CD8-positive, alpha-beta memory T cell (primary cell): ENCODE data around the gene EPS8. TPM values are rescaled to one million over a fixed set of nuclear protein-coding genes. Genes with fewer than 3 reads are reported as not detected.

Source experiments
- CTCF ChIA-PET: fragments of 350-600 bp; sonication (Branson Sonifier 250); formaldehyde crosslinking; loops from one replicate; lab custom pipeline; 2021; ENCODE audit warnings: antibody characterized with exemption; lab: Charles Lee
- POLR2A ChIA-PET: fragments of 350-600 bp; sonication (Branson Sonifier 250); formaldehyde crosslinking; loops from one replicate; lab custom pipeline; 2021; ENCODE audit warnings: antibody characterized with exemption; lab: Charles Lee
- DNase-seq, 5 donors: peaks; one replicate each; pipeline versions ENCODE4 v3.0.0 to v3.0.0-alpha.2; 2020 to 2022; ENCODE audit warnings: mixed read lengths in 1 of 5
- H3K27ac ChIP-seq: one replicate; pipeline ENCODE4 v1.7.0; 2013; ENCODE audit warnings: low read depth, mild to moderate bottlenecking, low read length, moderate library complexity
- H3K27me3 ChIP-seq: 2 replicates; pipeline ENCODE4 v1.7.0; 2013; ENCODE audit warnings: low read length, mild to moderate bottlenecking; ENCODE audit not compliant: insufficient read depth, poor library complexity, severe bottlenecking
- H3K36me3 ChIP-seq: 2 replicates; pipeline ENCODE4 v1.7.0; 2013; ENCODE audit warnings: mild to moderate bottlenecking, low read length, moderate library complexity; ENCODE audit not compliant: insufficient read depth
- H3K4me1 ChIP-seq: 2 replicates; pipeline ENCODE4 v1.7.0; 2013; ENCODE audit warnings: mild to moderate bottlenecking, low read length, moderate library complexity; ENCODE audit not compliant: insufficient read depth
- H3K4me3 ChIP-seq: 2 replicates; pipeline ENCODE4 v1.7.0; 2013; ENCODE audit warnings: mild to moderate bottlenecking, low read length
- H3K9me3 ChIP-seq: 2 replicates; pipeline ENCODE4 v1.7.0; 2013; ENCODE audit warnings: mild to moderate bottlenecking, low read length
- H3K27ac Mint-ChIP-seq, 8 donors: one replicate each; pipeline ENCODE4 v1.8.0; 2020 to 2021; ENCODE audit warnings: mixed read lengths in 8 of 8, mild to moderate bottlenecking in 6 of 8, inconsistent platforms in 3 of 8, moderate library complexity in 3 of 8
- H3K27me3 Mint-ChIP-seq, 2 donors: one replicate each; pipeline ENCODE4 v1.8.0; 2020 to 2021; ENCODE audit warnings: mixed read lengths in 2 of 2, mild to moderate bottlenecking in 1 of 2, moderate library complexity in 1 of 2
- H3K36me3 Mint-ChIP-seq, 3 donors: one replicate each; pipeline ENCODE4 v1.8.0; 2020 to 2021; ENCODE audit warnings: mixed read lengths in 3 of 3, inconsistent platforms in 1 of 3, mild to moderate bottlenecking in 1 of 3
- H3K4me1 Mint-ChIP-seq, 3 donors: one replicate each; pipeline ENCODE4 v1.8.0; 2020 to 2021; ENCODE audit warnings: mixed read lengths in 3 of 3, inconsistent platforms in 1 of 3, mild to moderate bottlenecking in 1 of 3
- H3K4me3 Mint-ChIP-seq, 7 donors: one replicate each; pipeline ENCODE4 v1.8.0; 2020 to 2021; ENCODE audit warnings: mixed read lengths in 7 of 7, mild to moderate bottlenecking in 6 of 7, moderate library complexity in 4 of 7, inconsistent platforms in 2 of 7
- H3K9me3 Mint-ChIP-seq, 5 donors: one replicate each; pipeline ENCODE4 v1.8.0; 2020 to 2022; ENCODE audit warnings: mixed read lengths in 5 of 5, mild to moderate bottlenecking in 3 of 5, moderate library complexity in 2 of 5, inconsistent platforms in 1 of 5
- polyA plus RNA-seq: library from polyadenylated mRNA; unstranded; fragments of 300-500 nt; fragmentation: Illumina TruSeq; gene quantifications from one replicate; pipeline ENCODE4 v1.2.3, GENCODE V29; 2021
- total RNA-seq, 2 experiments: library from RNA; stranded (reverse); gene quantifications; one replicate each; pipeline ENCODE4 v1.2.3, GENCODE V29; 2021

EPS8 gene
- total and polyA plus RNA-seq, 3 experiments from 2014 or later: 0.92 to 2.3 (median 1.1) TPM

- Histone ChIP-seq H3K4me3 (no peak overlapping the region), H3K27ac (no peak overlapping the region), H3K27me3 (no peaks in the 10 kb centered on the region), H3K9me3 (no peaks in the 10 kb centered on the region), H3K36me3 (no peaks in the 10 kb centered on the region), H3K4me1 (no peaks in the 10 kb centered on the region)
- Mint-ChIP-seq H3K9me3 (no peaks in the 10 kb centered on the region), H3K27ac (no peak overlapping the region), H3K4me3 (no peak overlapping the region), H3K27me3 (peaks cover 15 to 49% of the 10 kb centered on the region in 2 donors), H3K36me3 (peaks cover 0 to 5% (median 0%) of the 10 kb centered on the region in 3 donors), H3K4me1 (no peaks in the 10 kb centered on the region)
- ChIA-PET CTCF (no interaction called here), POLR2A (no interaction called here)
- no peak for DNase-seq
Measured at GRCh38 chr12:15777355-15778012, 11.7 kb downstream of the EPS8 start.

- Histone ChIP-seq H3K36me3 (no peaks in the 10 kb centered on the region), H3K9me3 (no peaks in the 10 kb centered on the region), H3K4me3 (no peak overlapping the region), H3K4me1 (no peaks in the 10 kb centered on the region), H3K27ac (no peak overlapping the region), H3K27me3 (no peaks in the 10 kb centered on the region)
- H3K4me3 Mint-ChIP-seq: no peak overlapping the region
- H3K9me3 Mint-ChIP-seq: no peaks in the 10 kb centered on the region
- POLR2A ChIA-PET: no interaction called here
- peaks cover 11 to 45% of the 10 kb centered on the region in 2 donors for H3K27me3 Mint-ChIP-seq
- no peak for DNase-seq
- CTCF ChIA-PET: no interaction called here
- no peak overlapping the region for H3K27ac Mint-ChIP-seq
- H3K36me3 Mint-ChIP-seq: peaks cover 0 to under 1% (median 0%) of the 10 kb centered on the region in 3 donors
- no peaks in the 10 kb centered on the region for H3K4me1 Mint-ChIP-seq
Measured at GRCh38 chr12:15776532-15776931, 12.7 kb downstream of the EPS8 start.

GRCh38 chr12:15774819-15775218 lies 14.4 kb downstream of the EPS8 start:
- Mint-ChIP-seq H3K4me3 (no peak overlapping the region), H3K9me3 (no peaks in the 10 kb centered on the region), H3K27ac (no peak overlapping the region), H3K27me3 (peaks cover 6 to 32% of the 10 kb centered on the region in 2 donors), H3K4me1 (no peaks in the 10 kb centered on the region), H3K36me3 (no peaks in the 10 kb centered on the region)
- no peaks in the 10 kb centered on the region for H3K4me1 ChIP-seq
- H3K9me3 ChIP-seq: no peaks in the 10 kb centered on the region
- DNase-seq: no peak
- H3K27me3 ChIP-seq: no peaks in the 10 kb centered on the region
- ChIA-PET POLR2A (no interaction called here), CTCF (interaction anchor here (0.7 kb wide), 1 partner anchor 14 kb away, joined by 3 read pairs; the partner anchor contains the start of gene EPS8)
- no peak overlapping the region for H3K27ac ChIP-seq
- H3K36me3 ChIP-seq: no peaks in the 10 kb centered on the region
- no peak overlapping the region for H3K4me3 ChIP-seq

DNA sequence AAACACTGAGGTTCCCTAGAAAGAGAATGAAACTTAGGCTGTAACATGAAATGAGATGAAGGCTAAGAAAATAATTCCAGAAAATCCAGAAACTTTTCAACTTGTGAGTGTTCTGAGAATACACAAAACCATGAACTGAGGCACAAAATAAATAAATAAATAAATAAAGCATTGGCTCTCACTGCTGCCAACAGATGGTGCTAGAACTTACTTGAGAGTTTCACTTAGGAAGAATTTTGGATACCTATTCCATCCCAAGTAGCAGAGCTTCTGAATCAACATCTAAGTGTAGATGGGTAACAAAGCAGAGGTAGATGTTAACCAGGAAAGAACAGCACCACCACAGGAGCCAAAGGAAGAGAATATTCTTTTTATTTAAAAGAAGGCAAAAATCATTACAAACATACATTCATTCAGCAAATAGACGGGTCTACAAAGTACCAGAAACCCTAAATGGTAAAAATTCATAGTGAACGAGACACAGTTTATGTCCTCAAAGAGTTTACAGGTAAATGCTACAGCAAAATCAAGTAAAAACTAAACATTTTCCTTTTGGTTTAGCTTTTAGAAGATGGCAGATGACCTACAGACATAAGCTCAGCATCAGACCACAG lies 16.7 kb downstream of the EPS8 start:
- Mint-ChIP-seq H3K9me3 (no peaks in the 10 kb centered on the region), H3K36me3 (no peaks in the 10 kb centered on the region), H3K27ac (no peak overlapping the region), H3K27me3 (peaks cover 5 to 17% of the 10 kb centered on the region in 2 donors), H3K4me1 (no peaks in the 10 kb centered on the region), H3K4me3 (no peak overlapping the region)
- Histone ChIP-seq H3K9me3 (no peaks in the 10 kb centered on the region), H3K36me3 (no peaks in the 10 kb centered on the region), H3K27ac (no peak overlapping the region), H3K27me3 (no peaks in the 10 kb centered on the region), H3K4me1 (no peaks in the 10 kb centered on the region), H3K4me3 (no peak overlapping the region)
- POLR2A ChIA-PET: no interaction called here
- DNase-seq: peak in 1 of 5 donors; percentile 7
- CTCF ChIA-PET: interaction anchor here (1.0 to 2.7 kb wide), 4 partner anchors 12 to 86 kb away, joined by 4 to 12 read pairs (median 4); partner anchors contain the start of gene EPS8

- H3K27me3 ChIP-seq: no peaks in the 10 kb centered on the region
- H3K9me3 ChIP-seq: no peaks in the 10 kb centered on the region
- CTCF ChIA-PET: no interaction called here
- no peaks in the 10 kb centered on the region for H3K36me3 Mint-ChIP-seq
- H3K4me3 ChIP-seq: no peak overlapping the region
- H3K36me3 ChIP-seq: no peaks in the 10 kb centered on the region
- H3K9me3 Mint-ChIP-seq: no peaks in the 10 kb centered on the region
- no peak for DNase-seq
- H3K4me1 ChIP-seq: no peaks in the 10 kb centered on the region
- H3K27me3 Mint-ChIP-seq: peaks cover 3 to 8% of the 10 kb centered on the region in 2 donors
- no peak overlapping the region for H3K27ac Mint-ChIP-seq
- no peaks in the 10 kb centered on the region for H3K4me1 Mint-ChIP-seq
- H3K27ac ChIP-seq: no peak overlapping the region
- H3K4me3 Mint-ChIP-seq: no peak overlapping the region
- POLR2A ChIA-PET: no interaction called here
Measured at GRCh38 chr12:15770581-15770980, 18.6 kb downstream of the EPS8 start.

DNA sequence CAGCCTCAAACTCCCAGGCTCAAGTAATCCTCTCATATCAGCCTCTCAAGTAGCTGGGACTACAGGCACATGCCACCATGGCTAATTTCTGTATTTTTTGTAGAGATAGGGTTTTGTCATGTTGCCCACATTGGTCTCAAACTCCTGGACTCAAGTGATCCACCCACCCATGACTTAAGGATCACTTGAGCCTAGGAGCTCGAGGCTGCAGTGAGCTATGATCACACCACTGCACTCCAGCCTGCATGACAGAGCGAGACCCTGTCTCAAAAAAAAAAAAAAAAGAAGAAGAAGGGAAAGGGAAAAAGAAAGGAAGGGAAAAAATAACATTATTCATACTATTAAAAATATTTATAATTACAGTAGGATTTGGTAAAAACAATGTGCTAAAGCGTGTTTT lies 19.2 kb downstream of the EPS8 start:
- Mint-ChIP-seq H3K27ac (no peak overlapping the region), H3K4me3 (no peak overlapping the region), H3K27me3 (peaks cover 3 to 8% of the 10 kb centered on the region in 2 donors), H3K9me3 (no peaks in the 10 kb centered on the region), H3K36me3 (no peaks in the 10 kb centered on the region), H3K4me1 (no peaks in the 10 kb centered on the region)
- Histone ChIP-seq H3K4me3 (no peak overlapping the region), H3K36me3 (no peaks in the 10 kb centered on the region), H3K9me3 (no peaks in the 10 kb centered on the region), H3K4me1 (no peaks in the 10 kb centered on the region), H3K27me3 (no peaks in the 10 kb centered on the region), H3K27ac (no peak overlapping the region)
- ChIA-PET POLR2A (no interaction called here), CTCF (no interaction called here)
- no peak for DNase-seq

- peaks cover 3 to 8% of the 10 kb centered on the region in 2 donors for H3K27me3 Mint-ChIP-seq
- DNase-seq: no peak
- no peaks in the 10 kb centered on the region for H3K9me3 Mint-ChIP-seq
- no peak overlapping the region for H3K27ac ChIP-seq
- no peaks in the 10 kb centered on the region for H3K9me3 ChIP-seq
- H3K27ac Mint-ChIP-seq: no peak overlapping the region
- H3K36me3 Mint-ChIP-seq: no peaks in the 10 kb centered on the region
- no peaks in the 10 kb centered on the region for H3K4me1 Mint-ChIP-seq
- CTCF ChIA-PET: no interaction called here
- H3K4me3 ChIP-seq: no peak overlapping the region
- no peaks in the 10 kb centered on the region for H3K27me3 ChIP-seq
- H3K4me3 Mint-ChIP-seq: no peak overlapping the region
- no peaks in the 10 kb centered on the region for H3K36me3 ChIP-seq
- H3K4me1 ChIP-seq: no peaks in the 10 kb centered on the region
- POLR2A ChIA-PET: no interaction called here
Measured at GRCh38 chr12:15769586-15769985, 19.6 kb downstream of the EPS8 start.

GRCh38 chr12:15767301-15767700 lies 21.9 kb downstream of the EPS8 start:
- no peak for DNase-seq
- Mint-ChIP-seq H3K36me3 (no peaks in the 10 kb centered on the region), H3K4me1 (no peaks in the 10 kb centered on the region), H3K27ac (no peak overlapping the region), H3K27me3 (peaks cover 3 to 5% of the 10 kb centered on the region in 2 donors), H3K4me3 (no peak overlapping the region), H3K9me3 (no peaks in the 10 kb centered on the region)
- CTCF ChIA-PET: no interaction called here
- no peaks in the 10 kb centered on the region for H3K27me3 ChIP-seq
- H3K36me3 ChIP-seq: no peaks in the 10 kb centered on the region
- no peak overlapping the region for H3K27ac ChIP-seq
- POLR2A ChIA-PET: no interaction called here
- no peaks in the 10 kb centered on the region for H3K9me3 ChIP-seq
- H3K4me3 ChIP-seq: no peak overlapping the region
- no peaks in the 10 kb centered on the region for H3K4me1 ChIP-seq
